Purkinje cell (primary cell): Measurements from ENCODE around the gene SRSF2. TPM values are rescaled to one million over a fixed set of nuclear protein-coding genes. Genes with fewer than 3 reads are reported as not detected.

ENCODE experiments used
- polyA plus RNA-seq: library from polyadenylated mRNA; unstranded; fragments of >200 nt; fragmentation: Nextera tagmentation; gene quantifications from 2 replicates; pipeline ENCODE4 v1.2.1, GENCODE V29; 2014

The SRSF2 gene
- 93.5 and 95.2 TPM in 2 replicates for polyA plus RNA-seq

GRCh38 chr17:76737082-76737675, at the start of gene SRSF2:
SRSF2 (minus strand) TSS chr17:76737331; CDS start chr17:76737160, 171 bp downstream.

GRCh38 chr17:76737676-76738467, 741 bp upstream of the SRSF2 start, which contains the start of gene MFSD11:
MFSD11 (plus strand) TSS chr17:76738119; CDS start chr17:76738353, 234 bp downstream.

GRCh38 chr17:76726776-76727718, 10.1 kb downstream of the SRSF2 start, which contains the start of gene METTL23:
METTL23 (plus strand) TSS chr17:76726839; CDS start chr17:76729711, 2,872 bp downstream.

GRCh38 chr17:76726231-76726775, 10.8 kb downstream of the SRSF2 start, which contains the start of gene JMJD6:
JMJD6 (minus strand) TSS chr17:76726606; CDS start chr17:76726475, 131 bp downstream.

GRCh38 chr17:76710863-76711611, 26.1 kb downstream of the SRSF2 start, which contains the start of gene MXRA7:
MXRA7 (minus strand) TSS chr17:76710965; CDS start chr17:76710946, 19 bp downstream.

Other genes starting within 250 kb of the SRSF2 start
- not detected in 2 replicates for gene RHBDF2, start 235.9 kb downstream of the SRSF2 start, polyA plus RNA-seq
- gene CYGB, start 199.6 kb downstream of the SRSF2 start, polyA plus RNA-seq = 0.28 and 0.83 TPM in 2 replicates
- 4.4 and 4.9 TPM in 2 replicates for gene PRCD, start 197.3 kb downstream of the SRSF2 start, polyA plus RNA-seq
- not detected in 2 replicates for gene ST6GALNAC2, start 151.5 kb downstream of the SRSF2 start, polyA plus RNA-seq
- gene ST6GALNAC1, start 93.6 kb downstream of the SRSF2 start, polyA plus RNA-seq = not detected in 2 replicates
- 33.4 and 33.6 TPM in 2 replicates for gene MXRA7, start 26.4 kb downstream of the SRSF2 start, polyA plus RNA-seq
- gene JMJD6, start 10.7 kb downstream of the SRSF2 start, polyA plus RNA-seq = 2.0 and 2.9 TPM in 2 replicates
- 31.3 and 58.5 TPM in 2 replicates for gene METTL23, start 10.5 kb downstream of the SRSF2 start, polyA plus RNA-seq
- gene MFSD11, start 788 bp upstream of the SRSF2 start, polyA plus RNA-seq = 36.1 and 37.8 TPM in 2 replicates
- 1.7 and 2.5 TPM in 2 replicates for gene MGAT5B, start 131.1 kb upstream of the SRSF2 start, polyA plus RNA-seq